HG02763 (cell line): ENCODE data around the gene NLGN4X.

Experiments
- ATAC-seq: cut with Tn5 transposase; IDR thresholded peaks from one replicate; pipeline ENCODE4 v1.9.1; 2021; ENCODE audit warnings: mild to moderate bottlenecking, moderate library complexity; ENCODE audit not compliant: unreplicated experiment

NLGN4X gene

DNA sequence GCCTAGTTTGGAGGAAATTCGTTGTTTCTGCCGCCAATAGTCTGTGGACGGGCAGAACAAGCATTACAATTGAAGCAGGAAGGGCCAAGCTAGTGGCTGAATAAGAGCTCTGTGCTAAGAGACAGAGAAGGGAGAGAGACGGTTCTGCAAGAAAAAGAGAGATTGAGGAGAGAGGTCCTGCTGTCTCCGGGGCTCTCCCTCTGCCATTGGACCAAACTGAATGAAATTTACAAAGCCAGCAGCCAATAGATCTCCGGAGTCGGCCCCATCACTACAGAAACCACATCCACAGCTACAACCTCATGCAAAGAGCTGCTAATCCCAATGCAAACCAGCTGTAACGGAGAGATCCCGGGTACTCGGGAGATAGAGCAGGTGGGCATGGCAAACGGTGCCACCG lies at the start of gene NLGN4X:
Gene NLGN4X, minus strand, starts transcription at position 148 of the 400 bp plus-strand sequence. CDS start 77,401 bp downstream, outside the sequence.
- no peak for ATAC-seq

DNA sequence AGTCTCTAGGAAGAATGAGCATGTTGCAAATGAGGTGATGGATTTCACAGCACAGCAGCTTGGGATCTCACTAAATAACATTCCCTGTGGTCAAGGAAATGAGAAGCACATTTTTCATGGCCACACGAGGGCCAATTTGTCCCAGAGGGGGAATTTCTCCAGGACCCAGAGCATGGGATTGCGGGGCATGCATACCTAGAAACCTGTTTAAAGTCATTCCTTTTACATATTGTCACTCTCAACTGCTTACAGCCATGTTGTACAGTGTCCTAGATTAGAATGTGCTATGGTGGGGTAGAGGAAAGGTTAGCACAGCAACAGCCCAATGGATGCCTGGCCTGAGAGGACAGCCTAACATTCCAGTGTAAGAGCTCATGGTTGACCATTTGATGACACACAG lies 37.4 kb upstream of the NLGN4X start:
- ATAC-seq = no peak

DNA sequence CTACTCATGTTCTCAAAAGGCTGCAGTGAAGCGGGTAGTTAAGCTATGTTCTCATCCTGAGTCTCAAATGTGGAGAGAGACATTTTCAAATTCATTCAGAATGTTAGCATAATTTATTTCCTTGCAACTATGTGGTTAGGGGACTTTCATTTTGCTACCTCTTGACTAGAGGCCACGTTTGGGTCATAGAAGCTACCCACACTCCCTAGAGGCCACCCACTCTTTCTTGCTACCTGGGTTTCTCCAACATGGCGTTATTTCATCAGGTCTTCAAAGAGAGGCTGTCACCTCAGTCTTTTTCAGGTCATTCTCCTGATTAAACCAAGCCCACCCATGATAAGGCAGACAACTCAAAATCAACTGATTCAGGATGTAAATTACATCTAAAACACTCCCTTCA lies 34.3 kb upstream of the NLGN4X start:
- no peak for ATAC-seq

DNA sequence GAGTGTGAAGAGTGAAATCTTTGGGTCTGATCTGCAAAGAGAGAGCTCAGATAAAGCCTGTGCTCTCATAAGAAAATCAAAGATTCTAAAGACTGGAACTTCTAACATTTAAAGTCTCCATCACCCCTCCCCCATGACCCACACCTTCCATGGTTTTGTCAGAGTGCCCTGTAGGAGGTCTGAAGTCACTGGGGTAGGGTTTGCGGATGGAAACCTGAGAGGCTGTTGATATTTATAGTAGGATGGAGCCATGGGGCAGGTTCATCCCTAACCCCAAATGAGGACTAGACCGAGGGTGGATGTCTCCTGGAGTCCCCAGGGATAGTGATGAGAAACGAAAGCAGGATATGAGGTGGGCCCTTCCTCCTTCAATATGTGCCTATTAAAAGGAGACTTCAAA lies 28.4 kb upstream of the NLGN4X start:
- no peak for ATAC-seq

DNA sequence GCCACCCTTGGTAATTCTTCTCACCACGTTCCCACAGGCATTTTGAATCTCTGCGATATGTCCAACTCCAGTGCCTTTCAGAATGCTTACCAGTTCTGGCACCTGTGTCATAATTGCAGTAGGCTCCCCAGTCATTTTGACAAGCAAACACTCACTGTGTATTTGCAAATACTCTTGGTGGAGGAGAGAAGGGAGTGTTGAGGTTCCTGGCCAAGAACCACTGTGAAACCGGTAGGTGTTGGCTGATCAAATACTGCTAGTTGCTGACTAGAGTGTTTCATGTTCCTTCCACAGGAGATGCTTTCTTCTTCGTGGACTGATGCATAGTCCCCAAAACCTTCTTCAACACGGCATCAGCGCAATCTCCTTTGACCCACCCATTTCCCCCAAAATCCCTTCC lies 16.0 kb upstream of the NLGN4X start:
- no peak for ATAC-seq

DNA sequence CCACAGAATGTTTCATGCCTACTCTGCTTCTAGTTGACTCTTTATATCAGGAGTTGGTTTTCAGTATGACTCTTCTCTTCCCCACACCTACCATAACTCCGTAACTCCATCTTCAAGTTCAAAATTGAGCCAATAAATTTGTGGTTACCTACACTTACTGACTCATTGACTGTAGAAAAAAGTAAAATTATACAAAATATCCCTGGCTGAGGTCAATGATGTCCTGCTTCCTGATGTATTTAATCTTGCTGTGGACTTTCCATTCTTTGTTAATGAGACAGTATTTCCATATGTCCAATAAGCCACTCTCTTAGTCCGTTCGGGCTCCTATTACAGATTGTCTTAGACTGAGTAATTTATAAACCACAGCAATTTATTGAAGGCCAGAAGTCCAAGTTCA lies 9.9 kb upstream of the NLGN4X start:
- ATAC-seq = no peak

DNA sequence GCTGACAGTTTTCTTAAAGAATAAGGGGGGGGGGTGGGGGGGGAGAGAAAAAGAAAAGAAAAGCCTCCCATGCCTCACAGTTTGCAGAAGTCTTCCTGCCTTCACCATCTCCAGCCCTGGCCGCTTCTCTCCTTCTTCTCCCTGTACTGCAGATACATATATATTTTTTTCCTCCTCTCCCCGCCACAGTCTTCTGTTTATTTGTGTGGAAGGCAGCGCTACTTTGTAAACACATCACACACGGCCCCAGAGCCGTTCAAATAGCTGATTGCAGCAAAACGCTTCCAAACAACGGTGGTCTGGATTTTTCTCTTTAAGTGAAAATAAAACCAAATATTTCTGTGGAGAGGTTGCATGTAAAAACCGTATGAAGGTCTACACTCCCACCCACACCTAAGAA lies 732 bp downstream of the NLGN4X start:
- no peak for ATAC-seq

DNA sequence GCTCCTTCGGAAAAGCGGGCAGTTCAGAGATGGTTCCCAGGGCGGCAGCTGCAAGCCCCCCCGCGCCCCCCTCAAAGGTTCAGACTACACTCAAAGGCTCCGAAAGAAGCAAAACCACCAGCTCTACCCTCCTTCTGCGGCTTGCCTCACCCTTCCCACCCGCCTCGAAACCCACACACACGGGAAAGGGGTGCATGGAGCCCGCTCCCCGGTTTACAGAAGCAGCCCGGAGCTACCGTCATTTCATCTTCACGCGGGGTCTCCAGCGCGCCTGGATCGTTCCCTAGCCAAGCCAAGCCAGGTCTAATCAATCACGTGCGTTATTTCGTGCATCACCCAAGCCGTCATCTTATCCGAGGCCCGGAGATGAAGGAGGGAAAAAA lies 1.2 kb downstream of the NLGN4X start:
- ATAC-seq = no peak

DNA sequence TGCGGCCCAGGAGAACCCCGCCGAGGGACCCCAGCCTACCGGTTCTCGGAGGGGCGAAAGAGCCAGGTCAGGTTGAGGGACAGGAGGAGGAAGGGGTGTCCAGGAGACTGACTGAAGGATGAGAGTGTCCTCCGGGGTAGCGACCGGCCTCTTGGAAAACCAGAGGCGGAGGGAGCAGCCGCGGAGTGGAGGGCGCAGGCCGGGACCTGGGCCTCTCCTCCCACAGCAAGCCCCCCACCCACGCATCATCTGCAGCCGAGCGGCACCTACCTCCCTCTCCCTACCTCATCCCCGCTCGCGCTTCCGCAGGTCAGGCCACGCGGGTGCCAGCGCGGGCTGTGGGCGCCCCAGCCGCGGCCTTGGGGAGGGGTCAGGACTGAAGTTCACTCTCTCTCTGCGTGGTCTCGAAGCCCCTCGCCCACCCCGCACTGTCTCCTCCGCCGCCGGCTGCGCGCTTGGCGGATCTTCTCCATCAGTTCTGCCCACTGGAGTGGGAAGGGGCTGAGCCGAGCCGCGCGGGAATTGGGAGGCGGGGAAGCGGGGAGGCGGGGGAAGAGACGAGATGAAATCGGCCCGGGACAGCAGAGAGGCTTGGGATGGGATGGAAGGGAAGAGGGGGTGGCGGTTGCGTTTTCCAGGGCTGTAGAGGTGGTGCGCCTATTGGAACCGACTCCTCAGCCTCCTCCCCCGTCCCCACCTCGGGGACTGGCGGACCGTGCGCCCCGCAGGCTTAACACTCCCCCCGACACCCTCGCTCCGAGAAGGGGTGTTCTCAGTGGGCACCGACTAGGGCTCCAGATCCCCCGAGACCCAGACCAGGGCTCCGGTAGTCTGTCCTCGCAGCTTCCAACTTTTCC lies 1.8 kb downstream of the NLGN4X start:
- ATAC-seq = no peak

DNA sequence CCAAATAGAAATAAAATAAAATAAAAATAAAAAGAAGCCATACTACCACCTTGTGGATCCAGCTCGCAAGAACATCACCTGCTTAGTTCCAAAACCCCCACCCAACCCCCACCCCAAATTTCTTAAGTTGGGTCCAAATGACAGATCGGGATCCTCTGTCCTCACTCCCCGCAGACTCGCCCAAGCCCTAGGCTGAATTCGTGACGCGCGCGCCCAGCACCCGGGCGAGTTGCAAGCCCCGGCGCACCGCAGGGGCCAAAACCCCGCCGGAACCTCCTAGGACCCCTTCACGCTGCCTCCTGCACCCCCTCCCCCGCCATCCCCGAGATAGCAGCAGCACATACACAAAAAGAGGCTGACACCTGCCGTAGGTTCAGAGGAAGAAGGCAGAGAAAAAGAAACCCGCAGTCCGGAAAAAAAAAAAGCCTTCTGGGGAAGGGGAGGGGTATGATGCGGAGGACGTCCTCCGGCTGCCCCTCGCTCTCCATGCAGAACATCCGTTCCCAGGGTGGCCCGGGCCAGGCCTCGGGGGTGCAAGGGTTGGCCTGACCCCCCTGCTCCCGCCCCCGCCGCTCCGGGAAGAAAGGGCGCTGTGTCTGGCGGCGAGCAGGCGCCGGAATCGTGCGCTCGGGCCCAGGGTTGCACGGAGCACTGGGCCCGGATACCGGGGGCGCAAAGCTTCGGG lies 2.6 kb downstream of the NLGN4X start:
- no peak for ATAC-seq

DNA sequence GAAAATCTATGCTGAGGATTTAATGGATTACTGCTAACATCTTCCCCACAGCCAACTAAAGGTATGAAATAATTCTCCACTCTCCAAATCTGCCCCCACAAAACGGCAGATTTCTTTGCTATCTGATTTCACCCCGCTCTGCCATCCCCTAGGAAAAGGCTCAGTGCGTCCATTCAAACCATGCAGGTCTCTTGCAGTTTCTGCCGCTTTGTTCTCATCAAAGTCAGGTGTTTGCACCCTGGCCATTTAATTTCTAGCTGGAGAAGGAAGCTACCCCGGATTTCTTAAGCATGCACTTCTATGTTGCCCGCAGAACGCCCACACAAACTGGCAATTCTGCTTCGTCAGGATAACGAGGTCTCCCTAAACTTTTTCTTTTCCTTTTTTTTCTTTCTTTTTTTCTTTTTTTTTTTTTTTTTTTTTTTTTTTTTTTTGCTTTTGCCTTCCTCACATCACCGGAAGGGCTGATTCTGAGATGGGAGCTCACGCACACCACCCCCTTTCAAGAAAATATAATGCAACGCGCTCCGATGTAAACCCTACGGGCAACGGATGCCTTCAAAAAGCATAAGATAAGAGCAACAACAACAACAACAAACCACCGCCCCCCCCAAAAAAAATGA lies 3.3 kb downstream of the NLGN4X start:
- no peak for ATAC-seq

DNA sequence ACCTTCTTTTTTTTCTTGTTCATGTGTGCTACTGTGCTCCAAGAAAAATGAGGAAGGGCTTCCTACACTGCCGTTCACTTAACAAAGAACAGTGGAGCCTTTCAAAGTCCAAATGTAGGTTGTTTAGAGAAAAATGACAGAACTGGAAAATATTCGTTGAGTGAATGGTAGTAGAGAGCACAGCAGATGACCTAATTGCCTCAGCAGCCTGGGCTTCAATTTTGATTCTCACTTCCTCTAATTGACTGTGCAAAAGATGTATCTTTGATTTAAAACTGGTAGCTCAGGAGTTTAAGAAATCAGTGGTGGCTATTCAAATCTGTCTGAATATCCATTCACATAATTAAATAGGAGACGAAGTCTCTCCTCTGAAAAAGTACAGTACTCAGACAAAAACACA lies 5.2 kb downstream of the NLGN4X start:
- ATAC-seq = no peak

DNA sequence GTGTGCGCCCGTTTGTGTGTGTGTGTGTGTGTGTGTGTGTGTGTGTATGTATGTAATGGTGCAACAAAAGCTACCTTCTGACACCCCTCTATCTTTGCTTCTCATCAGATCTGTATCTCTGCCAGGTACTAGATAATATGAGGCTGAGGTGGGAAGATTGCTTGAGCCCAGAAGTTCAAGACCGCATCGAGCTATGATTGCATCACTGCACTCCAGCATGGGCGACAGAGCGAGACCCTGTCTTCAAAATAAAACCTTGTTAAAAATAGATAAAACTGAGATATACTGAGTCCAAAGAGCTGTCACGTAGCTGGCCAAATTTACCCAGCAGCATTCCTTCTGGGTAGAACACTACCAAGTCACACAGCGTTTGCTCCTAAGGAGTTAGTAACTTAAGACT lies 18.4 kb downstream of the NLGN4X start:
- ATAC-seq = no peak

DNA sequence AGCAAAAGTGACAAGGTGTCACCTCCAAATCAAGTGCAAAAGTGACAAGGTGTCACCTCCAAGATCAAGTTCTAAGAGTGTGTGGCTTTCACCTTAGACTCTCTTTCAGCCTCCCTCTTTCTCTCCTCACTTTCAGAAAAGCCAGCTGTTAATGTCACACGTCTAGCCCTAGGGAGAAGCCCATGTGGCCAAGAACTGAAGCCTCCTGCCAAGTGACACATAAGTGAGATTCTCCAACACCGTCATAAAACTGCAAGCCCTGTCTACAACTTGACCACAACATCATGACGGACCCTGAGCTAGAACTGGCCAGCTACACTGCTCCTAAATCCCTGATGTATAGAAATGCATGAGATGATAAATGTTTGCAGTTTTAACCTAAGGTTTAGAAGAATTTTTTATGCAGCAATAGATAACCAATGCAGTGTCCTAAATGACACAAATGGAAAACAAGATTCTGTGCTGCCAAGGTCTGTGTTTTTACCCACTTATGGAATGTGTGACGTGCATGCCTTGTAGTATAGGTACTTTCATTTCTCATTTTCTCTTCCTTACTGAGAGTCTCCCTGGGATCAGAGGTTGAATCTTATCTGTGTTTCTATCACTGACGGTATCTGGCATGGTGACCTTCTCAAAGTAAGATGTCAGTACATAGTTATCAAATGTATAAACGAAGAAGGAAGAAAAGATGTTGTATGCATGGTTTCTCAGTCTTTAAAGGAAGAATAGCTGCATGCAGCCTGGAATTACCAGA lies 25.0 kb downstream of the NLGN4X start:
- ATAC-seq = no peak

DNA sequence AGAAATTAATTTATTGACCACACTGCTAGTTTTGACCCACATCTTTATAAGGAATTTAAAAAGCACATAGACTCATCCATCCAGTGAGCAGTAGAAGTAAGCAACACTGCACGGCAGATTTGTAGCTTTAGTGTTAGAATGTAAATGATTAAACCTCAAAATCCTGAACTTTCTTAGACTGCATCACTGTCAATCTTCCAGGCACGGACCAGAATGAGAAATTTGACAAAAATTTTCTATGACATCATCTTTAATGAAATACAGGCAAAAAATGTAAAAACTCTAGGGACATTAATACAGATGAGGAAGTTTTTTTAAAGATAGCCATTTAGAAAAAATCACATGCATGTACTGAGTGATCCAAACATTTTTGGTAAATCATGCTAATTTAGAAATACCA lies 29.2 kb downstream of the NLGN4X start:
- no peak for ATAC-seq

DNA sequence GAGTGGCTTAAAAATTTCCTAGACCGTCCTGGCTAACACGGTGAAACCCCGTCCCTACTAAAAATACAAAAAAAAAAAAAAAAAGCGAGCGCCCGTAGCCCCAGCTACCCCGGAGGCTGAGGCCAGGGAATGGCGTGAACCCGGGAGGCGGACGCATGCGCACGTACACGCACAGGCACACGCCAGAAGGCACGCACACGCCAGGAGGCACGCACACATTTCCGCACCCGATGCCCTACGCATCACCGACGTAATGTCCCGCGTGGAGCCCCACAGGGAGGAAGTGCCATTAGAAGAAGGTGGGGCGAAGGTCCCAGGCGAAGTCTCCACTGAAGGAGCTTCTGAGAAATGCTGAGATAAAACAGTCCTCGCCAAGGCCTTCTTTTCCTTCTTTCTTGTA lies 41.4 kb downstream of the NLGN4X start:
- ATAC-seq = no peak

DNA sequence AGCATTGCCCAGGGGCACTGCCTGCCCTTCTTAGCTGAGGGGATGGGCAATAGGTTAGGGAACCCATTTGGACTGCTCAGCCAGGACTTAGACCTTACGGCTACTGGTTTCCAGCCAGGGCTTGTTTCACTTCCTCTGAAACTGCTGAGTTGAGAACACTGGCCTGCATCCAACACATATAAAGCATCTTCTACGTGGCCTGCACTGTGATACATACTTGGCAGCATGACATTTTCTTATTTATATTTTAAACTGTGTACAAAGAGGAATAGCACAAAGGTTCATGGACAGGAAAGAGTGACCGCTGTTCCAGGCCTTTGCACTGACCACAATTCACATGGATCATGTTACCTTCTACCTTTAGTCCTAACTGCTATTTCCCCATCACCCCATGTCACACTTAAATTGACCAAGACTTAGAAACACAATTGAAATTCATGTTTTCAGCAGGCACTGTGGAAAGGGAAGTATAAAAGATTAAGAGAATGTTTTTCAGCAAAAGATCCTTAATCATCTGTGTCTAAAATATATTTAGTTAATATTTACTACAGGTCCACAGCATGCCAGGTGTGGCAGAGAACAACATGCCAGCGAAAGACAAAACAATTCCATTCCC lies 43.7 kb downstream of the NLGN4X start:
- ATAC-seq = peak; percentile 98

DNA sequence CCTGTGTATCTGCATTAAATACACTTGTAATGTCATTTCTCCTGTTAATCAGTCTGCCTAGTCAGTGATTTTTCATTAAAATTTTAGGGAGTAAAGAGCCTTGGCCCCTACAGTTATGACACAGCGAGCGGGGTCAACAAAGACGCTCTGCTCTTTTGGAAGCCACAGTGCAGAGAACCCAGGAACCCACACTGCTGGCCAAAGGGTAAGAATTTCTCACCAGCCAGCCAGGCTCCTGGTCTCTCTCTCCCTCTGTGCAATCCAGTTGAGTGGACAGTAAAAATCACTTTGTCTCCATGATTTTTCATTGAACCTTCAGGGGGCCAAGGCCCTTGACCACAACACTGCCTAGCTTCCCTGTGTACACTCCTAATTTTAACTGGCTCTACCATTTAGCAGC lies 52.8 kb downstream of the NLGN4X start:
- ATAC-seq = no peak

DNA sequence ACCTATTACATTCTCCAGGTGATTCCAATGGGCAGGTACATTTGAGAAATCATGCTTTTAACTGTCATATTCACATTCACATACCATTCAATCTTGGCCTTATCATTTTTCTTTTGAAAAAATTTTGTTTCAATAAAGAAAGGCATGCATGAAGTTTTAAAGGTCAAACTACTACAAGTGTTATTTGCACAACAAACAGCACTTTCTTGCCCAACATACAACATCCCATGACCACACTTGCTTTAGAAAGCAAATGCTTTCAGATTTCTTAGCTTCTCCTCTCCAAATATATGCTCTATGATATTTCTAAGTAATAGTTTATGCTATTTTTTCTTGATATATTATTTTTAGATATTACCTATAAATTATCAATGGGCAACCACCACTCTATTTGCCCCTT lies 58.2 kb downstream of the NLGN4X start:
- no peak for ATAC-seq

DNA sequence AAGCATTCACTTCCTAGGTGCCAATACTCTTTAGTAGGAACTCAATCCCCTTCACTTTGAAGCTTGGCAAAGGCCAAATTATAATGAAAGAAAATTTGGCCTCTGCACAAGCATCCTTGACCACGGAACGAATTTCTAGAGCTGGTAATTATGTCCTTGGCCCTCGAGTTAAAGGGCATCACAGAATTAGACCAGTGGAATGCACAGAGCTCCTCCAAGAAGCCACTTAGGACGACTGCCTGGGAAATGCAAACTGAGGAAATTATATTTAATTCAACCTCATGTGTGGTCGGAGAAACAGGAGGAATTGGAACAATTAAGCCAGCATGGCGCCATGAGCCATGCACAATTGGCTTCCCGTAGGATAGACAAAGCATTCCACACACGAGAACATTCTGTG lies 59.3 kb downstream of the NLGN4X start:
- no peak for ATAC-seq

DNA sequence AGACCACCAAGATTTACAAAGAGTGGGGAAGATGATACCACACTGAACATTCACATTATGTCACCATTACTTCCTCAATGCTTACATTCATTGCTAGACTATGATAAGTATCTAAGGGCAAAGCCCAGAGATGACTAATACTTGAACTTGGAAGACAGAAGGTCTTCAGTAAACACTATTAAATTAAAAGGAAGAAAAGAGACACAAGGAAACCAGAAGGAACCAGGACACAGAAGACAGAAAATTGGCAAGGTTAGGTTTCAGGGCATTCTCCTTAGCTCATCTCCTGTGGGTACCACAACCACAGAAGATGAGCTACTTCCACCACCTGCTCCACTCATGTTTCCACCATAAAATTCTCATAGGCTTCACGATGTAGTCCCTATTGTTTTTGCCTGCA lies 64.9 kb downstream of the NLGN4X start:
- no peak for ATAC-seq
